Natural killer cell (primary cell): Measurements from ENCODE around the gene PDHX. TPM values are rescaled to one million over a fixed set of nuclear protein-coding genes. Genes with fewer than 3 reads are reported as not detected.

ENCODE experiments used
- ATAC-seq, 3 donors: fragments of 150-1000 bp in 2 of 3; fragments of 200-7000 bp in 1 of 3; cut with Tn5 transposase; 1 replicate in 1 of 3; 2 replicates in 2 of 3; pipeline ENCODE4 v1.10.0; 2021; ENCODE audit warnings: mild to moderate bottlenecking in 2 of 3, moderate library complexity in 2 of 3
- DNase-seq, 2 donors: peaks; one replicate each; pipeline versions ENCODE4 v3.0.0 to v3.0.0-alpha.2; 2013 to 2021; ENCODE audit warnings: mixed read lengths in 1 of 2
- H3K27ac ChIP-seq: one replicate; pipeline ENCODE4 v1.5.1; 2013; ENCODE audit warnings: mild to moderate bottlenecking, low read length
- H3K27me3 ChIP-seq: one replicate; pipeline ENCODE4 v1.6.1; 2013; ENCODE audit warnings: low read length; ENCODE audit not compliant: control insufficient read depth, insufficient read depth
- H3K36me3 ChIP-seq: one replicate; pipeline ENCODE4 v1.6.1; 2013; ENCODE audit warnings: low read length; ENCODE audit not compliant: control insufficient read depth, insufficient read depth
- H3K4me1 ChIP-seq: one replicate; pipeline ENCODE4 v1.6.1; 2013; ENCODE audit warnings: low read length; ENCODE audit not compliant: control insufficient read depth, insufficient read depth
- H3K4me3 ChIP-seq: one replicate; pipeline ENCODE4 v1.5.1; 2013; ENCODE audit warnings: low read length
- H3K9me3 ChIP-seq: one replicate; pipeline ENCODE4 v1.6.1; 2013; ENCODE audit warnings: low read length; ENCODE audit not compliant: control insufficient read depth, insufficient read depth
- H3K27ac Mint-ChIP-seq, 2 donors: one replicate each; pipeline ENCODE4 v1.8.0; 2022; ENCODE audit warnings: mild to moderate bottlenecking in 2 of 2, mixed read lengths in 2 of 2, moderate library complexity in 1 of 2
- H3K27me3 Mint-ChIP-seq, 2 donors: one replicate each; pipeline ENCODE4 v1.8.0; 2022; ENCODE audit warnings: low read depth in 2 of 2, mixed read lengths in 2 of 2
- H3K36me3 Mint-ChIP-seq: one replicate; pipeline ENCODE4 v1.8.0; 2022; ENCODE audit warnings: mixed read lengths
- H3K4me1 Mint-ChIP-seq, 2 donors: one replicate each; pipeline ENCODE4 v1.8.0; 2022; ENCODE audit warnings: mixed read lengths in 2 of 2
- H3K4me3 Mint-ChIP-seq: one replicate; pipeline ENCODE4 v1.8.0; 2022; ENCODE audit warnings: mild to moderate bottlenecking, moderate library complexity, mixed read lengths
- H3K9me3 Mint-ChIP-seq, 2 donors: one replicate each; pipeline ENCODE4 v1.8.0; 2022; ENCODE audit warnings: mixed read lengths in 2 of 2
- WGBS: methylation state at CpG from one replicate; pipeline ENCODE4 v1.1.7; 2013; ENCODE audit warnings: missing lambda C conversion rate; ENCODE audit not compliant: insufficient coverage; 5-methylcytosine and 5-hydroxymethylcytosine counted together
- intact Hi-C: fragments of 100-400 bp; cut with micrococcal nuclease; formaldehyde crosslinking; loops from one replicate; pipeline ENCODE4 v1.14.2; 2022
- total RNA-seq, 4 donors: library from RNA; stranded (reverse); fragments of 120-200 nt in 1 of 4; gene quantifications; one replicate each; pipeline versions ENCODE4 v1.2.3 to v1.2.4, GENCODE V29; 2013 to 2022
- TF ChIP-seq, protein P1 (sequence below): fragments of 200-600 bp; IDR thresholded peaks from one replicate; pipeline ENCODE4 v1.8.0; 2022; ENCODE audit warnings: antibody characterized with exemption

Gene PDHX
- total RNA-seq, 3 donors from 2014 or later (not counting 1 experiment from before 2014, with no cell fraction given), result 18.3 to 27.1 (median 20.9) TPM

GRCh38 chr11:34936945-34937629, 20.7 kb downstream of the PDHX start:
- H3K4me1 ChIP-seq, result no peaks in the 10 kb centered on the region
- H3K4me3 ChIP-seq, result no peak overlapping the region
- H3K36me3 ChIP-seq, result peaks cover 7% of the 10 kb centered on the region
- Mint-ChIP-seq H3K36me3 (peaks cover 7% of the 10 kb centered on the region), H3K9me3 (no peaks in the 10 kb centered on the region), H3K4me1 (peaks cover 22 to 27% of the 10 kb centered on the region in 2 donors), H3K27me3 (no peaks in the 10 kb centered on the region), H3K27ac (peak overlapping the region in 1 of 2 donors; percentile 10), H3K4me3 (no peak overlapping the region)
- WGBS, result 36% methylated on average over 5 of the region's 6 CpGs
- TF ChIP-seq, protein P1, sequence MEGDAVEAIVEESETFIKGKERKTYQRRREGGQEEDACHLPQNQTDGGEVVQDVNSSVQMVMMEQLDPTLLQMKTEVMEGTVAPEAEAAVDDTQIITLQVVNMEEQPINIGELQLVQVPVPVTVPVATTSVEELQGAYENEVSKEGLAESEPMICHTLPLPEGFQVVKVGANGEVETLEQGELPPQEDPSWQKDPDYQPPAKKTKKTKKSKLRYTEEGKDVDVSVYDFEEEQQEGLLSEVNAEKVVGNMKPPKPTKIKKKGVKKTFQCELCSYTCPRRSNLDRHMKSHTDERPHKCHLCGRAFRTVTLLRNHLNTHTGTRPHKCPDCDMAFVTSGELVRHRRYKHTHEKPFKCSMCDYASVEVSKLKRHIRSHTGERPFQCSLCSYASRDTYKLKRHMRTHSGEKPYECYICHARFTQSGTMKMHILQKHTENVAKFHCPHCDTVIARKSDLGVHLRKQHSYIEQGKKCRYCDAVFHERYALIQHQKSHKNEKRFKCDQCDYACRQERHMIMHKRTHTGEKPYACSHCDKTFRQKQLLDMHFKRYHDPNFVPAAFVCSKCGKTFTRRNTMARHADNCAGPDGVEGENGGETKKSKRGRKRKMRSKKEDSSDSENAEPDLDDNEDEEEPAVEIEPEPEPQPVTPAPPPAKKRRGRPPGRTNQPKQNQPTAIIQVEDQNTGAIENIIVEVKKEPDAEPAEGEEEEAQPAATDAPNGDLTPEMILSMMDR, result no peak
- H3K9me3 ChIP-seq, result no peaks in the 10 kb centered on the region
- DNase-seq (no peak), ATAC-seq (peak in 1 of 3 donors; percentile 53)
- H3K27me3 ChIP-seq, result no peaks in the 10 kb centered on the region
- H3K27ac ChIP-seq, result no peak overlapping the region
- intact Hi-C loops, result no loop called here

DNA sequence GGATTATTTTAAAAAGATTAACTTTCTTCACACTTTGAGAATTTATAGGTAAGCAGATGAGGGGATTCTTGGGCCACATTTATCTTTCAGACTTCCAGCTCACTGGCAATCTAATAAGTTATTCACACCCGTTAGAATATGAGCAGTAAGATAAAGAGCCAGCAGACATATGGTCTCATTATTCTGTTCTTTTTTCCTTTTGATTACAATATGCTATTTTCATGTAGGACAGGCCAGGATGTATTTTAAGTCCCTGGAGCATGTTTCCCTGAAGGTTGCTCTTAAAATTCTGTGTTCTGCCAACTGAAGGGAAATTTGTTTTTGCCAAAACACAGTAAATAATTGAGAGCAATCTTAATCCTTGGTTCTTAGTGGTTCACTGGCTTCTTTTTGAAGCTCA, 22.2 kb downstream of the PDHX start:
- H3K27ac Mint-ChIP-seq, result no peak overlapping the region
- no peaks in the 10 kb centered on the region for H3K9me3 Mint-ChIP-seq
- no peak overlapping the region for H3K4me3 Mint-ChIP-seq
- H3K36me3 Mint-ChIP-seq, result no peaks in the 10 kb centered on the region
- TF ChIP-seq, protein P1, result no peak
- H3K4me3 ChIP-seq, result no peak overlapping the region
- H3K4me1 Mint-ChIP-seq, result peaks cover 25 to 27% of the 10 kb centered on the region in 2 donors
- H3K27me3 Mint-ChIP-seq, result no peaks in the 10 kb centered on the region
- H3K4me1 ChIP-seq, result no peaks in the 10 kb centered on the region
- no peak for ATAC-seq
- H3K9me3 ChIP-seq, result no peaks in the 10 kb centered on the region
- no peak overlapping the region for H3K27ac ChIP-seq
- no peaks in the 10 kb centered on the region for H3K36me3 ChIP-seq
- H3K27me3 ChIP-seq, result no peaks in the 10 kb centered on the region
- intact Hi-C loops, result no loop called here
- DNase-seq, result no peak
- WGBS, result 88% methylated on average over 1 of the region's 1 CpG

- Mint-ChIP-seq H3K27me3 (no peaks in the 10 kb centered on the region), H3K36me3 (no peaks in the 10 kb centered on the region), H3K4me3 (no peak overlapping the region), H3K27ac (no peak overlapping the region), H3K9me3 (no peaks in the 10 kb centered on the region), H3K4me1 (peaks cover 27 to 28% of the 10 kb centered on the region in 2 donors)
- TF ChIP-seq, protein P1, result no peak
- intact Hi-C loops, result no loop called here
- WGBS, result 86% methylated on average over 1 of the region's 4 CpGs
- ATAC-seq (no peak), DNase-seq (no peak)
- no peaks in the 10 kb centered on the region for H3K4me1 ChIP-seq
- H3K27me3 ChIP-seq, result no peaks in the 10 kb centered on the region
- no peak overlapping the region for H3K27ac ChIP-seq
- H3K4me3 ChIP-seq, result no peak overlapping the region
- no peaks in the 10 kb centered on the region for H3K36me3 ChIP-seq
- no peaks in the 10 kb centered on the region for H3K9me3 ChIP-seq
Measured at GRCh38 chr11:34940026-34940677, 23.7 kb downstream of the PDHX start.
